BLaER1 (cell line): ENCODE measurements around the gene NHERF1.
A peak's percentile ranks its signal among the peaks of the same experiment; 100 is the strongest.

Source experiments
- H3K27ac ChIP-seq: shearing (Covaris generic); formaldehyde crosslinking; 2 replicates; pipeline ENCODE4 v1.8.1; 2022
- H3K27me3 ChIP-seq: shearing (Covaris generic); formaldehyde crosslinking; 2 replicates; pipeline ENCODE4 v1.8.1; 2022
- H3K36me3 ChIP-seq: shearing (Covaris generic); formaldehyde crosslinking; 2 replicates; pipeline ENCODE4 v1.8.1; 2022
- H3K4me1 ChIP-seq: shearing (Covaris generic); formaldehyde crosslinking; 2 replicates; pipeline ENCODE4 v1.8.1; 2022
- H3K4me2 ChIP-seq: shearing (Covaris generic); formaldehyde crosslinking; 2 replicates; pipeline ENCODE4 v1.8.1; 2022
- H3K4me3 ChIP-seq: shearing (Covaris generic); formaldehyde crosslinking; 2 replicates; pipeline ENCODE4 v1.8.1; 2022
- H3K9ac ChIP-seq: shearing (Covaris generic); formaldehyde crosslinking; 2 replicates; pipeline ENCODE4 v1.8.1; 2022
- H3K9me3 ChIP-seq: shearing (Covaris generic); formaldehyde crosslinking; 2 replicates; pipeline ENCODE4 v1.8.1; 2022
- H4K20me1 ChIP-seq: shearing (Covaris generic); formaldehyde crosslinking; 2 replicates; pipeline ENCODE4 v1.8.1; 2022
- Cebpa-rat ChIP-seq: shearing (Covaris generic); IDR thresholded peaks from 2 replicates; pipeline ENCODE4 v1.8.1; 2022

NHERF1 gene

DNA sequence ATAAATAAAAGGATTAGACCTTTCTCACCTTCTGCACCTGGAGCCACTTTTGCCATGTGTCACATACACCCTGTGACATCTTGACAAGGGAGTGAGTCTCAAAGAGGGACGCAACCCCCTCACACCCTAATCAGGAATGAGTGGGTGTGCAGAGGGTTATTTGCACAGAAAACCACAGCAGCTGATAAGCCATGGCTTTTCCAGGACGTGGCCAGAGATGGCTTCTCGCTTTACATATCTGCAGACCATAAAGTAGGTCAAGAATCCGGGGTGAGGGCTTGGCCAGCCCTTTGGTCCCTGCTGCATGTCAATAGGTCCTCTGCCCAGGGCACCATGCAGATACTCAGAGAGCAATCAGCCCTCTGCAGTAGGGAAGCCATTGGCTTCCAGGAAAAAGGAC, 33.3 kb upstream of the NHERF1 start:
- no peak overlapping the region for H3K4me2 ChIP-seq
- peaks cover 14% of the 10 kb centered on the region for H3K4me1 ChIP-seq
- no peak overlapping the region for H3K4me3 ChIP-seq
- H3K27ac ChIP-seq = no peak overlapping the region
- no peaks in the 10 kb centered on the region for H4K20me1 ChIP-seq
- H3K27me3 ChIP-seq = no peaks in the 10 kb centered on the region
- no peak for TF ChIP-seq Cebpa-rat
- H3K9ac ChIP-seq = no peak overlapping the region
- no peaks in the 10 kb centered on the region for H3K9me3 ChIP-seq
- no peaks in the 10 kb centered on the region for H3K36me3 ChIP-seq

DNA sequence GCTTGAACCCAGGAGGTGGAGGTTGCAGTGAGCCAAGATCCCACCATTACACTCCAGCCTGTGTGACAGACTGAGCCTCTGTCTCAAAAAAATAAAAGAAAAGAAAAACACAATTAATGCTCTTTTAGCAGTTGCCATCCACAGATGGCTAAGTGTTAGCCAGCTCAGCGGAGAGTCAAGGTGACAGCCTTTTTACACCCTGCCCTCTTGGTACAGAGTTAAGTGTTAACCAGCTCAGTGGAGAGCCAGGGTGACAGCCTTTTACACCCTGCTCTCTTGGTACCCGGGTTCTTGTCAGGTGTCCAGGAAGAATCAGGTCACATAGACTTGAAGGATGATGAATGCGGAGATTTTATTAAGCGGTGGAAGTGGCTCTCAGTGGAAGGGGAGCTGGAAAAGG, 27.9 kb upstream of the NHERF1 start:
- no peaks in the 10 kb centered on the region for H3K27me3 ChIP-seq
- H3K4me2 ChIP-seq = no peak overlapping the region
- no peaks in the 10 kb centered on the region for H3K9me3 ChIP-seq
- H3K9ac ChIP-seq = no peak overlapping the region
- H3K36me3 ChIP-seq = no peaks in the 10 kb centered on the region
- H4K20me1 ChIP-seq = no peaks in the 10 kb centered on the region
- H3K4me3 ChIP-seq = no peak overlapping the region
- TF ChIP-seq Cebpa-rat = no peak
- no peak overlapping the region for H3K27ac ChIP-seq
- no peaks in the 10 kb centered on the region for H3K4me1 ChIP-seq

DNA sequence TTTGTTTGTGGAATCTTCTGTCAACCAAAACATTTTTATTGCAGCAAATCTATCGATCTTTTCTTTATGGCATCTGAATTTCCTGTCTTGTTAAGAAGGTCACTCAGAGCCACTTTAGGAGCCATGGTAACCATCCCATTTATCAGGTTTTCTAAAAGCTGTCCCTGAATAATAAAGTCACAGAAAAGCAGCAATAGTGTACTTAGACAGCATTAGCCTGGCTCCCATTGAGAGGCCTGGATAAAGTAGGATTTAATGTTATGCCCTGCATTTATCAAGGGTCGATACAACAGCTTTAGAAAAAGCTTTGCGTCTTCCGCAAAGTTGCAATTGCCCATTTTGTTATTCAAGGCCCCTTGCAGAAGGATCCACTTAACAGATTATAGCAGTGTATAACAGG, 25.6 kb upstream of the NHERF1 start:
- Histone ChIP-seq H3K4me3 (no peak overlapping the region), H3K27me3 (no peaks in the 10 kb centered on the region)

DNA sequence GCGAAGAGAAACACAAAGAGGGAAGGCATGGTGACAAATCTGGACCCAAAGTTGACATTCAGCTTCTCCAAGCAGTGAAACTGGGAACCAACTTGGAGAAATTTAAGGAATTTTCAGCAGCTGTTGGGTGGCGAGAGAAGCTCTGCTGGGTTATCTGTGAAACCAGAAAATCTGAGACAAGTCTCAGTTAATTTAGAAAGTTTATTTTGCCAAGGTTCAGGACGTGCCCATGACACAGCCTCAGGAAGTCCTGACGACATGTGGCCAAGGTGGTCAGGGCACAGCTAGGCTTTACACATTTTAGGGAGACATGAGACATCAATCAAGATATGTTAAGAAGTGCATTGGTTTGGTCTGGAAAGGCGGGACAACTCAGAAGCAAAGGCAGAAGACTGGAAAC, 24.5 kb upstream of the NHERF1 start:
- no peak for TF ChIP-seq Cebpa-rat
- no peaks in the 10 kb centered on the region for H3K36me3 ChIP-seq
- no peaks in the 10 kb centered on the region for H4K20me1 ChIP-seq
- H3K4me1 ChIP-seq = no peaks in the 10 kb centered on the region
- no peaks in the 10 kb centered on the region for H3K27me3 ChIP-seq
- no peak overlapping the region for H3K4me3 ChIP-seq
- no peak overlapping the region for H3K27ac ChIP-seq
- no peak overlapping the region for H3K4me2 ChIP-seq
- no peak overlapping the region for H3K9ac ChIP-seq
- H3K9me3 ChIP-seq = no peaks in the 10 kb centered on the region

More for the DNA sequence above, 25.6 kb upstream of the NHERF1 start:
- Histone ChIP-seq H3K4me1 (no peaks in the 10 kb centered on the region), H3K9ac (no peak overlapping the region), H3K9me3 (no peaks in the 10 kb centered on the region), H4K20me1 (no peaks in the 10 kb centered on the region), H3K27ac (no peak overlapping the region), H3K4me2 (no peak overlapping the region), H3K36me3 (no peaks in the 10 kb centered on the region)
- no peak for TF ChIP-seq Cebpa-rat

DNA sequence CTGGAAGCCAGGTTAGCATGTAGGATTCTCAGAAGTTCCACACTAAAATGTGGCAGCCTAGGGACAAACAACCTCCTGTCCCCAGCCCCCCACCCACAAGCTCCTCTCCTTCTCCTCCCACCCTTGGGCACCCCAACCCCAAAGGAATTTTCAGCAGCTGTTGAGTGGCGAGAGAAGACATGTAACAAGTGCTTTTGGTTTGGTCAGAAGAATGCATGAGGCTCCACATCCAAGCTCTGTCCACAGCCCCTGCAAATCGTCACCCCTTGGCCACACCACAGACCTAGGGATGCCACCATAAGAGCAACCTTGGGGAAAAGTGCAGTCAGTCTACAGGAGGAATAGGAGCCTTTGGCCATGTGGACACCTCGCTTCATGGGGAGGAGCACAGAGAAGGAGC, 23.3 kb upstream of the NHERF1 start:
- Histone ChIP-seq H3K4me3 (no peak overlapping the region), H4K20me1 (no peaks in the 10 kb centered on the region), H3K27me3 (no peaks in the 10 kb centered on the region), H3K4me2 (no peak overlapping the region), H3K36me3 (no peaks in the 10 kb centered on the region), H3K9me3 (no peaks in the 10 kb centered on the region), H3K9ac (no peak overlapping the region), H3K27ac (no peak overlapping the region), H3K4me1 (peaks cover 3% of the 10 kb centered on the region; the same call in 1 of the 2 replicates)
- no peak for TF ChIP-seq Cebpa-rat

DNA sequence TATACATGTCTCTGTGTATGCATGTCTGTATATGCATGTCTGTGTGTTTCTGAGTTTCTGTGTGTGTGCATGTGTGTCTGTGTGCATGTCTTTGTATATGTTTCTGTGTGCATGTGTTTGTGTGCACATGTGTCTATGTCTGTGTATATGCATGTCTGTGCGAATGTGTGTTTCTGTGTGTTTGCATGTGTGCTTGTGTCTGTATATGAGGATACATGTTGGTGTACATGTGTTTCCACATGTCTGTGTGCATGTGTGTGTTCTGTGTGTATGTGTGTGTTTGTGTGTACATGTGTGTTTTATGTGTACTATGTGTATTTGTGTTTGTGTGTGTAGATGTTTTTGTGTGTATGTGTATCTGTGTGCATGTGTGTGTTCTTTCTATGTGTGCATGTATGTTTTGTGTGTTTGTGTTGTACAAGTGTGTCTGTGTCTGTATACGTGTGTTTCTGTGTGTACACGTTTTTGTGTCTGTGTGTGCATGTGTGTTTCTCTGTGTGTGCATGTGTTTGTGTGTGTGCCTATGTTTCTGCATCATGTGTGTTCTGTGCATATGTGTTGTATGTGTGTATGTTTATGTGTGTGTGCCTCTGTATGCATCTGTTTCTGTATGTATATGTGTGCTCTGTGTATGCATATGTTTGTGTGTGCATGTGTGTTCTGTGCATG, 20.3 kb upstream of the NHERF1 start:
- Histone ChIP-seq H3K9ac (no peak overlapping the region), H3K4me3 (no peak overlapping the region), H3K4me1 (peaks cover 15% of the 10 kb centered on the region), H4K20me1 (no peaks in the 10 kb centered on the region), H3K27ac (no peak overlapping the region), H3K4me2 (no peak overlapping the region), H3K36me3 (no peaks in the 10 kb centered on the region), H3K9me3 (no peaks in the 10 kb centered on the region), H3K27me3 (no peaks in the 10 kb centered on the region)
- TF ChIP-seq Cebpa-rat = no peak

DNA sequence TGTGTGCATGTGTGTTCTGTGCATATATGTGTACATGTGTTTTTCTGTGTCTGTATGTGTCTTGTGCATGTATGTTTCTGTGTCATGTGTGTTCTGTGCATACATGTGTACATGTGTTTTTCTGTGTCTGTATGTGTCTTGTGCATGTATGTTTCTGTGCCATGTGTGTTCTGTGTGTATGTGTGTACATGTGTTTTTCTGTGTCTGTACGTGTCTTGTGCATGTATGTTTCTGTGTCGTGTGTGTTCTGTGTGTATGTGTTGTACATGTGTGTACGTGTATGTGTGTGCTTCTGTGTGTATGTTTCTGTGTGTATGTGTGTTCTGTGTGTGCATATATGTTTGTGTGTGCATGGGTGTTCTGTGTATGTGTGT, 19.7 kb upstream of the NHERF1 start:
- no peak overlapping the region for H3K27ac ChIP-seq
- H3K27me3 ChIP-seq = no peaks in the 10 kb centered on the region
- no peaks in the 10 kb centered on the region for H3K9me3 ChIP-seq
- H3K36me3 ChIP-seq = no peaks in the 10 kb centered on the region
- no peak overlapping the region for H3K9ac ChIP-seq
- no peak overlapping the region for H3K4me3 ChIP-seq
- H3K4me2 ChIP-seq = no peak overlapping the region
- H4K20me1 ChIP-seq = no peaks in the 10 kb centered on the region
- no peak for TF ChIP-seq Cebpa-rat
- peaks cover 20% of the 10 kb centered on the region for H3K4me1 ChIP-seq

DNA sequence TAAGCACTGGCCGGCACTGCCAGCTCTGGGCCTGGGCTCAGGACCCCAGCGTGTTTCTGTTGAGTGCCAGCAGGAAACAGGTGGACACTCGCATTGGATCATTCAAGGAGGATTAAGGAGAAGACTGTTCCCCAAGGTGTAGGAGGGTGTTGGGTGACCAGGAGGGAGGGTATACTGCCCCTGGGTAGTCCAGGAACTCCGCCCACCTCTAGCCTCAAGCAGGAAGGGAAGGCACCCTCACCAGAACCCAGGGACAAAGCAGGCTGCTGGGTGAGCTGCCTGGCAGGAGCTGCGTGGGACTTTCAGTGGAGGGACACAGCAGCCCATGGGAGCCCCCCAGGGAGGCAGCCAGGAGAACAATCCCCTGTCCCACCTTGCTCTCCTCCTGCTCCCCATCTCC, 19.1 kb upstream of the NHERF1 start:
- no peak for TF ChIP-seq Cebpa-rat
- Histone ChIP-seq H3K9me3 (no peaks in the 10 kb centered on the region), H3K4me2 (no peak overlapping the region), H3K4me3 (no peak overlapping the region), H3K27ac (no peak overlapping the region), H3K36me3 (no peaks in the 10 kb centered on the region), H3K27me3 (no peaks in the 10 kb centered on the region), H4K20me1 (no peaks in the 10 kb centered on the region), H3K9ac (no peak overlapping the region), H3K4me1 (peaks cover 27% of the 10 kb centered on the region)

DNA sequence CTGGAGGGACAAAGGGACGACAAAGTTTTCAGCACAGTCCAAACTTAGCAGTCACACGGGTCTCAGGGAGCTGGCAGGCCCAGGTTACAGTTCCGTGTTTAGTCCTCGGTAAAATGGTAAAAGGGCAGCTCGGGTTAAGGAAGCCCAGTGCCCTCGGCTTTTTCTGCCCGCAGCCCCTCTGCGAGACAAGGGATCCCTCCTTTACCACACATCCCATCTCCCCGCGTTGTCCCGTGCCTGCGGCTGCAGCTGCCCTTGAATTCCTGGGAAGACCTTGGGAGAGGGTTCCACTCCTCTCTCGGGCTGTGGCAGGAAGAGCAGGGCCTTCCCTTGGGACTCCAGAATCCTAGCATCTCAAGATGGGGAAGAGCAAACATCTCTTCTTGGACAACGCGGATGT, 18.6 kb upstream of the NHERF1 start:
- H3K9ac ChIP-seq = no peak overlapping the region
- H3K4me1 ChIP-seq = peaks cover 32% of the 10 kb centered on the region
- H4K20me1 ChIP-seq = no peaks in the 10 kb centered on the region
- no peaks in the 10 kb centered on the region for H3K36me3 ChIP-seq
- H3K9me3 ChIP-seq = no peaks in the 10 kb centered on the region
- no peak for TF ChIP-seq Cebpa-rat
- no peak overlapping the region for H3K4me3 ChIP-seq
- no peak overlapping the region for H3K4me2 ChIP-seq
- no peaks in the 10 kb centered on the region for H3K27me3 ChIP-seq
- no peak overlapping the region for H3K27ac ChIP-seq

DNA sequence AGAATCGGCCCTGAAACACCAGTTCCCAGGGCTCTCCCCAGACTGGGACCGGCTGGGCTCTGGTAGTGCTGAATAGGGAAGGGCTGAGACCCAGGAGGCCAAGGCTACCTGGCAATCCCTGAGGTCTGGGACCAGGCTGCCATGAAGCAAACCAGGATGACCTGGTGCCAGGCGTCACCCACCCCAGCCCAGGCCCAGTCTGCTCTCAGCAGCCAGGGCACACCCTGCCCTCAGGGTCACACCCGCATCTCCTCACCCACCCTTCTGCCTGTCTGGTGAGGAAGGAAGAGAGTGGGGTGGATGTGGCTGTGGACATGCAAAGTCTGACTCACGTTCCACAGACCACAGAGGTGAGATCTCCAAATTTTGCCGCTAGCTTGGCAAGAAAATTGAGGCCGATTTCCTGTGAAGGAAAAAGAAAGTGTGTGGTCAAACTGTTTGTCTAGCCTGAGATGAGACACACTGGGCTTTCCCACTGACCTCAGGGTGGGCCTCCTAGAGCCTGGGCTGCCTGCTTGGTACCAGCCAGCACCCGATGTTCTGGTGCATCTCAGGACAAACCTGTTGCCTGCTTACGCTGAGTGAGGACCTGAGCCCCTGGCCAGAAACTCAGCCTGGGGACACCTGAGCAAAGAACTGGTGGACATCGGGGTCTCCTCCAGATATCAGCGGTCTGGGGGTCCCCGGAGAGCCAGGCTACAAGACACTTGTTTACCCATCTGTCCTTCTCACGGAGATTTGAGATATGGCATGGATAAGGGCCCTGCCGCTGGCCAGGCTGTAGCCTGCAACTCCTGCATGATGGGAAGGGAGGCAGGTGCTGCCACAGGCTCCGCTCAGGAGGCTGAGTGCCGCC, 17.7 kb upstream of the NHERF1 start:
- H3K9me3 ChIP-seq = no peaks in the 10 kb centered on the region
- no peaks in the 10 kb centered on the region for H3K36me3 ChIP-seq
- H3K27me3 ChIP-seq = no peaks in the 10 kb centered on the region
- peaks cover 40% of the 10 kb centered on the region for H3K4me1 ChIP-seq
- no peak for TF ChIP-seq Cebpa-rat
- no peak overlapping the region for H3K27ac ChIP-seq
- peak overlapping the region; percentile 29 for H3K4me2 ChIP-seq
- H4K20me1 ChIP-seq = no peaks in the 10 kb centered on the region
- H3K4me3 ChIP-seq = no peak overlapping the region
- H3K9ac ChIP-seq = no peak overlapping the region
